NCI-H526 (cell line): ENCODE measurements around the gene RNU5D-1.
A peak's percentile ranks its signal among the peaks of the same experiment; 100 is the strongest.

Experiments used
- DNase-seq, 2 experiments: peaks; one replicate each; lab custom pipeline; 2025; lab: John Stamatoyannopoulos, UW

The RNU5D-1 gene

DNA sequence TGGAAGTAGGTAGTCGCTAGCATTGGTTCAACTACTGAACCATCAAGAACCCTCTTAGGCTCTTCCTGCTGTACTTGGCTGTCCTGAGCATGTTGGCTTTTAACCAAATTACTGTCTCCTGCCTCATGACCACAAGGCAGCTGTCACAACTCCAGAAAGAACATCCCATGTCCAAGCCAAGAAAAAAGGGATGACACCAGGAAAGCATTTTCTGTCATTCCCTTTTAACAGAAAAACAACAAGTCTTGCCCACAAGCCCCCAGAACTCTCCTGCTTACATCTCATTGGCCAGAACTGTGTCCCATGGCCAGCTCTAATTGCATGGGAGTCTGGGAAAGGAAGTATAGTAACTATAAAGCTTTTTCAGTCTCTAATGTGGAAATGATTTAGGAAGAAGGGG lies 2.4 kb upstream of the RNU5D-1 start:
- peak in 1 of 2 experiments; percentile 20 for DNase-seq

DNA sequence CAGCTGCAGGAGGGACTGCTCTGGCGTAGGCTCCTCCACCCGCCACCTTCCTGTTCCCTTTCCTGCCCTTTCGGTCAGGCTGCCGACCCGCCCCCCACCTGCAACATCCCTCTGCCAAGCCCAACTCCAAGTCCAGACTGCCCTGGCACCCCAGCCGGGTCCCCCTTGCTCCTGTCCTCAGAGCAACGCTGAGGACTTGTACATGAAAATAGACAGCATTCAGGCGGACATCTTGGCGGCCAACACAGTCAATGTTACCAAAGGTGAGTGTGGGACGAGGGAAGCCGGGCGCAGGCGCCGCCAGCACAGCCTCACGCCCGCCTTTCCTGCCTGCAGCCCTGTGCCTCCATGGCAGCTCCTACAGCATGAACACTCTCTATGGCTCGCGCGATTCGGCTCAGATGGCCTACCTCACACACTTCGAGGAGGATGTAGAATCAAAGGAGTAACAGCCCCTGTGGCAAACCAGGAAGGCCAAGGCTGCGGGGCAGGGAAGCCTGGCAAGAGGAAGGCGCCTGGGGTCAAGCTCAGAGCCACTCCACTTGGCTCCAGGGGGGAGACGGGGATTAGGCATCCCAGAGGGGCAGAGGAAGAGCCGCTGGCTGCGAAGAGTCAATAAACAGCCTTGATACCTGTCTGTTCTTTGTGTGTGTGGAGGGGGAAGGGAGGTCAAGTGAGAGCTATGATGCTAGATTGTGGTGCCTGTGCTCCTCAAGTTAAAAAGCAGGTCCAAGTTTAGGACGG lies 5.8 kb downstream of the RNU5D-1 start:
- DNase-seq, result no peak

DNA sequence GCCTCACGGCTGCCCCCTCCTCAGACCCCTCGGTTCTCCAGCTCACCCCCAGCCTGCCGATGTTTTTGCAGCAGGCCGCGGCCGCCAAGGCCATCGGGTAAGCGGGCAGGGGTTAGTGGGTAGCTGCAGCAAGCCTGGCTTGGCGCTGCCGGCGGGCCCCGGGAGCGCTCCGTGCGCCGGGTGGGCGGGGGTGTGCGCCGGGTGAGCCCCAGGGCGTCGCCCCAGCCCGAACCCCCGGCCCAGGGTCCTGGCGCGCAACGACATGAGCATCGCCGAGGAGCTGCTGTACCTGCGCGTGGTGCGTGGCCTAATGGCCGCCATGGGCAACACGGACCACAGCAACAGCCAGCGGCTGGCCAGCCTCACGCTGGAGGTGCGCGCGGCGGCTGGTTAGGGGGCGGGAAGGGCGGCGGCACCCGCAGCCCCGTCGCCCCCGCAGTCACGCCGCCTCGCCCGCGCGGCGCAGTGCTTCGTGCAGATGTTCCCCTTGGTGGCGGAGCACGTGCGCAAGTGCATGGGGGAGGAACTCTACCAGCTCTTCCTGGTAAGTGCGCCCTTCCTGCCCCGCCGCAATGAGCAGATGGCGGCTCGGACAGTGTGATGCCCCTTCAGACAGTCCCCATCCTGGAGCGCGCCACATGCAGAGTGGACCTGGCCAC lies 6.5 kb downstream of the RNU5D-1 start:
- no peak for DNase-seq

DNA sequence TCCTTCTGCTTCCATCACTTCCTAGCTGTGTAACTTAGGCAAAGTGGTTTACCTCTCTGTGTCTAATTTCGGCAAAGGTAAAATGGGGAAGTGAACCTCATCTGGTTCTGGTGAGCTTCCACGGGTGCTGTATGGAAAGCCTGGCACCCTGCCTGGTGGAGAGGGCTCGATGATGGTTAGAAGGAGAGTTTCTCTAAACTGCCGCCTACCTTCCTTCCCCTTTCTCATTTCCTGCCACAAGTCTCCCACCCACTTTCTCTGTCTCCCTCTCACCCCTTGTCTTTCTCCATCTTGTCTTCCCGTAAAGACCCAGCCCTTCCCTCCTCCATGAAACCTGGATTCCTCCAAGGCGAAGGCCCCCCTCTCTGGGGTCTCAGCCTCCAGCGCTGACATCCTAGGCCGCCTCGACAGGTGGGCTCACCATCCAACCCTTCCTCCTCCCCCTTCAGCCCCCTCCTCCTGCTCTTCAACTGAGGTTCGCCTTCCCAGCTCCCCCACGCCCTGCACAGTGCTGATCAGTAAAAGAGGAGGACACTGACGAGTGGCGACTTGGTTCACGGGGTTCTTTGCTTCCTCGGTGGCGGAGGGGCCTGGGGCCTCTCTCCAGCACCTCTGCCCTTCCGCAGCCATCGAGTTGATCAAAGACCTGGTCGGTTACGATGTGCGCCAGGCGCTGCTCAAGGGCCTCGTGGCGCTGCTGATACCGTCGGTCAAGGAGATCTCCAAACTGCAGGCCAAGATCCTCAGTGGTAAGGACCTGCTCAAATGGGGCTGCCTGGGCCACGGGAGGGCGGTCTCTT lies 7.3 kb downstream of the RNU5D-1 start:
- no peak for DNase-seq

DNA sequence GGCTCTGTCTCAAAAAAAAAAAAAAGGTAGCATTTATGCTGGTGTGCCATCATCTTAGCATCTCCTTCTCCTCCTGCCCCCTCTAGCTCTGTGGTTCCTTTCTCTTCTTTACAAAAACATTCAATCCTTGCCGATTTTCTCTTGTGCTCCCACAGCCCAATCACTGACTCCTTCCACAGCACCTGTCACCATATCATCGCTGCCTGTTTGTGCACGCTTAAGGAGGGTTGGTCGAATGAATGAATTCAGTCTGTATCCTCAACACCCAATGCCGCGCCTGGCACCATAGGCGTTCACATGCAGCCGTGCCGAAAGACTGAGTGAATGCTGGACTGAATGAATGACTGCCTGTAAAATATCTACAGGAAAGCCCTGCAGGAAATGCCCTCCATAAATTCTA lies 7.9 kb downstream of the RNU5D-1 start:
- no peak for DNase-seq

DNA sequence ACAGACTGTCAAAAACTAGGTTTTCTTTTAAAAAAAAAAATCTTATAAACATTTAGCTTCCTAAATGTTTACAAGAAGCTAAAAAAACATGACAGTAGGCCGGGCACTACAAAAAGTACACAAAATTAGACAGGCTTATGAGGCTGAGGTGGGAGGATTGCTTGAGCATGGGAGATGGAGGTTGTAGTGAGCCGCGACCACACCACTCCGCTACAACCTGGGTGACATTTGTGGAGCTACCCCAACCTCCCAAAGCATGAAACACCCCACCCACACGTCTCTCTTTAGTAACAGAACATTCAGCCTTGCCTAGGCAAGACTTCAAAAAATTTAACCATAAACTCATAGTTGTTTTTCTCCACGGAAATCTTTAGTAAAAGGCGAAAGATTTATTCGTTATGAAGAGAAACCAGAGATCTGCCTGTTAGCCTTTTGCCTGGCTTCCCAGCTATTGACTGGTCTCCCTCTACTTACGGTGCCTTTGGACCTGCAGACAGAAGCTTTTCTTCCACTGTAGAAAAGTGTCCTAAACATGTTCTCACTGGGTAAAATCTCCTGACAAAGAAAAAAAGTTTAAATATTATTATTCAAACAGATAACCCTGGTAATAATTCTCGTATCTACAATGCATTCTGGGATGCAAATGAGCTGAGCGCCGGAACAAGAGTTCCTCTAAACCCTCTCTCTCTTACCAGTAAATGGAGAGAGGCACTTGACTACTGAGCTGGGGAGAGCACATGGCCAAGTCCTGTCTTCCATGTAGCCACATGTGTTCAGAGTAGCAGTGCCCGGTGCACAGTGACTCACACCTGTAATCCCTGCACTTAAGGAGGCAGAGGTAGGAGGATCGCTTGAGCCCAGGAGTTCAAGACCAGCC lies 9.2 kb downstream of the RNU5D-1 start:
- DNase-seq, result peak; percentile 99 to 100

DNA sequence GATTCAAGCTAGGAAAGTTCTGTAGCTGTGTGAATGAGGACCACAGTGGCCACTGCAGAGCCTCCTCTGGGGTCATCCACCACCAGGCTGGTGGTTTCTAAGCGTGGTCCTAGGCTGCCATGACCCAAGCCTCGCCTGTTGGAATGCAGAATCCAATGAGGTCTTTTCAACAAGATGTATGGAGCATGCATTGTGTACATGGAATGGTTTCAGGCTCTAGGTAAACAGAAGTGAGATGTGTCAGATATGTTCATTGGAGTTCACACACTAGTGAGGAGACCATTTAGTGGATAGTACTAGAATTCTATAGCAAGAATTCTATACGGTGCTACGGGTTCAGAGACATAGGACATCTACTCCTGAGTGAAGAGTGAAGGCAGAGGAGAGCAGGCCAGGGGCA lies 10.7 kb downstream of the RNU5D-1 start:
- peak in 1 of 2 experiments; percentile 58 for DNase-seq

DNA sequence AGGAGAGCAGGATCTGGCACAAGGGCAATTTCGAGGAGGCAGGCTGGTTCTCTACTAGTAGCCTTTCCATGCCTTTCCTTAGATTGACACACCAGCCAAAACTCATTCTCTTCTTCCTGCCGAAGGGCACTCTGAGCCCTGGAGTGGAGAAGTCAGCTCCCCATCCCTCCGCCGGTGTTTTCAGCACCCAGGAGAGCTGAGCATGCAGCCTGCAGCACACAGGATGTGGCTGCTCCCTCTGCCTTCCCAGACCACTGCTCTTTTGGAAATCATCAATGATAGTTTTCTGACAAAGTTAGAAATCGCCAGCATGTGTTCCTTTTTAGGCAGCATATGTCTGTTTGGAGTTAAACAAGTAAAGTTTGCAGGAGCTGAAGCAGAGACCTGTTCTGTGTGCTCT lies 11.7 kb downstream of the RNU5D-1 start:
- no peak for DNase-seq

DNA sequence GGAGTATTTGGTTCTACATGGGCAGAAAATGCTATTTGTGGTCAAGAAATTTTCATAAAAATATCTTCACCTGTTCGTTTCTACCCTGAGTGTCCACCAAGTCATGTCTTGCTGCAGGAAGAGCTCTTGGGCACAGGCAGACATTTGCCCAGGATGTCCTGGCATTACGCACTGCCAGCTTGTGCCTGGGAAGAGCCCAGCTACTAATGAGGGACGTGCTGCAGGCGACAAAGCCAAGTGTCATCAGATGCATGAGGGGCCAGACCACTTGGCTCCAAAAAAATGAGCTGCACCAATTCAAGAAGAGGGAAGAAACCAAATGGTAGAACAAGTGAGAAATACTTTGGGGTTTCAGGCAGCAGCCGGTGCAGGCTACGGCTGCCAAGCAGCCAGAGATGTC lies 12.9 kb downstream of the RNU5D-1 start:
- DNase-seq, result no peak

DNA sequence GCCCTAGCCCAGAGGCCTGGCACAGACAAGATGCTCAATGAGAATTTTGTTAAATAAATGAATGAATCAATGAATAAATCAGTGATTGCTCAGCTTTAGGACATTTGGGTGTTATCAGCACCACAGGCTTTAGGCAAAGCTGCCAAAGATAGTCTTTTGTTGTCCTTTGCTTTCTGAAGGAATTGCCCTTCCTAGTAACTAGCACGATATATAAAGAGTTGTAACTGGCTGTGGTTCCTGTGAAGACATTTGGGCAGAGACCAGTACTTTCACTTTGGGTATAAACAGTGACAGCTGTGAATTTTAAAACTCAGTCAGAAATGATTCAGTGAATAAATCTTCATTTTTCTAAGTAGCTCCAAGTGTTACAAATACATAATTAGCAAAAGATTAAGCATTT lies 13.3 kb downstream of the RNU5D-1 start:
- no peak for DNase-seq

DNA sequence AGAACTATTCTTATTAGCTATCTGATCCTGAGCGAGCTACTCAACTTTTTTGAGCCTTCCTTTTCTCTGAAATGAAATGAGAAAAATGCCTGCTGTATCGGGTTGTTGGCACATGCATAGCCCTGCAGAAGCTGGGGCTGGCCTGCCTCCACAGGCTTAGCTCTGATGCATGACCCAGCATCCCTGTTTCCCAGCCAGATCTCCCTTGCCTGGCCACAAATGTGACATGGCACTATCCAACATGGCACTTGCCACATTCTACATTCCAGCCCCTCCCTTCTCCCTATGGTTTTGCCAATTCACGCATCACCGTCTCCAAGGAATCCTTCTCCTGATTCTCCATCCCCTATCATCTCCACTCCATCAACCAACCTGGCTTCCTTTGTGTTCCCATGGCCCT lies 13.8 kb downstream of the RNU5D-1 start:
- no peak for DNase-seq

DNA sequence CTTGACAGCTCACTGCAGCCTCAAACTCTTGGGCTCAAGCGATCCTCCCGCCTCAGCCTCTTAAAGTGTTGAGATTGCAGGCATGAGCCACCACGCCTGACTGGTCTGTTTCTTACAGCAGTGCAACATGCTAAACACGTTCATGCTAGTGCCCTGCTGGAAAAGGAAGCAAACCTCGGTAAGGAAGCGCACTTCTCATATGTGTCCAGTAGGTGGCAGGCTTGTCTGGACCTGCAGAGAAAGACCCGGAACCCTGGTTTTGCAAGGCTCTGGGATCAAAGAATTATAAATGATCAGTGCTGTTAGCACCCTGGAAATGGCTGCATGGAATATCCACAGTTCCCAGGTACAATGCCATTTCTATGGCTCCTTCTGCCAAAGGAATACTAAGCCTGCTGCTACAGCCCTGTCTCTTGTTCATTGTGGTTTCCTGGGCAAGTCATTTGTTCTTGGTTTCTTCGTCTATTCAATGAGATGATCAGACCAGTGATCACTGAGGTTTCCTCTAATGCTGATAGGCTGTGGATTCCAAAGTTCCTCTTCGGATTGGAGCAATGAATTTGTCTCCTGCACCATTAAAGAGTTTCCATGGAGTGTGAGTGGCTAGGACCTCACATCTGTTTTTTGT lies 15.9 kb downstream of the RNU5D-1 start:
- peak; percentile 85 to 94 for DNase-seq

DNA sequence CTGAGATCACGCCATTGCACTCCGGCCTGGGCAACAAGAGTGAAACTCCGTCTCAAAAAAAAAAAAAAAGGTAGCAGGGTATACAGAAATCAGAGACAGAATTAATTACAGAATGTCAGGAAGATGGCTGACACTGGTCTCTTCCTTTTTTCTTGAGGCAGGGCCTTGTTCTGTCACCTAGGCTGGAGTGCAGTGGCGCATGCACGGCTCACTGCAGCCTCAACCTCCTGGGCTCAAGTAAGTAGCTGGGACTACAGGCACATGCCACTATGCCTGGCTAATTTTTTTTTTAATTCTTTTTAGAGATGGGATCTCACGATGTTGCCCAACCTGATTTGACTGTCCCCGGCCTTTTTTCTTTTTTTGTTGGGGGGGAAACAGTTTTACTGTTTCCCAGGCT lies 16.4 kb downstream of the RNU5D-1 start:
- DNase-seq, result no peak

DNA sequence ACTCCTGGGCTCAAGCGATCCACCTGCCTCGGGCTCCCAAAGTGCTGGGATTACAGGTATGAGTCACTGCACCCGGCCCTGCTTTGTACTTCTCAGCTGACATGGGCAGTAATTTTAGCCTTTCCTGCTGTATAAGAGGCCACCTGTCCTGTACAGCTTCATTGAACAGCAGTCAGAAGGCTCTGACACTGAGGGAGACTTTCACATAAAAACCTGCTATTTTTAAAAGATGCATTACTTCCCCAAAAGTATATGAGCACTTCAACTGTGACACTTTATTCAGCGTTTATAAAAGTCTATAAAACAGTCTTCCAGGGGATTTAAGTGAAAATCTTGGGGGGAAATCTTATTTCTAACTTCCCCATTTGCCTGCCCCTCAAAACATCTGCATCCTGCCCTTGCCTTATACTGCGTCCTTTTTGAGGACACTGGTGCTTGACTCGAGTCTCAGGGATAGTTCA lies 17.6 kb downstream of the RNU5D-1 start:
- no peak for DNase-seq

DNA sequence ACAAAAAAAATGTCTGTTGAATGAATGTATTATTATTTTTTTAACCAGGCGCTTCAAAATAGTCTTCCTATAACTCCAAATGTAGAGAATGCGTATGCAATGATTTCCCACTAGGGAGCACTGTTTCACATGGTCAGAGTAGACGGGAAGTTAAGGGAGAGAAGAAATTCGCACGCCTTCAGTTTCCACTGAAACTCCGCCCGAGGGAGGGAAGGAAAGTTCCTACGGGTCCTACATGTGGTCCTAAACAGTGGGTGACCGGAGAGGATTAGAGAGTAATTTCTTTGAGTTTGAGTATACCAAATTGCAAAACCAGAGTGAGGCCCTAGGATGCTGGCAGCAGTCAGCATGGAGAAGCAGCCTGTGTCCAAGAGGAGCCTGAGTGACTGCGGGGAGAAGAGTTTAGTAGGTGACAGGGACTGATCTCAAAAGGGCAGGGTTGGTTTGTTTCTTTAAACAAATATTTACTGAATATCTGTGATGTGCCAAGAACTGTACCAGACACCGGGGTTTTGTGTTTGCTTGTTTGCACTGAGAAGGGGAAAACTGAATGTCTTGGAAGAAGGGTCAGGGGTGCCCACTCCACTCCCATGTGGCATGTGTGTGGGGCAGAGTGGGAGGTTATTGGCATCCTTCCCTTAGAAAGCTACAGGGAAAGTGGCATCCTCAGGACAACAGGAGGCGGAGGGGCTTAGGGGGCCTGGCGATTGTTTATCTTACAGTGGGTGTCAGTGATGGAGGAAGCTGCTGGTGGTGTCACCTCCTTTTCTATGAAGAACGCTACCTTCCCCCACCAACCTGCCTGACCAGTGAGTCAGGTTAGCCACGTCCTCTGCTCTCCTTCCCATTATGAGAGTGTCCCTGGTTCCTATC lies 22.8 kb downstream of the RNU5D-1 start:
- DNase-seq, result peak; percentile 39 to 73

DNA sequence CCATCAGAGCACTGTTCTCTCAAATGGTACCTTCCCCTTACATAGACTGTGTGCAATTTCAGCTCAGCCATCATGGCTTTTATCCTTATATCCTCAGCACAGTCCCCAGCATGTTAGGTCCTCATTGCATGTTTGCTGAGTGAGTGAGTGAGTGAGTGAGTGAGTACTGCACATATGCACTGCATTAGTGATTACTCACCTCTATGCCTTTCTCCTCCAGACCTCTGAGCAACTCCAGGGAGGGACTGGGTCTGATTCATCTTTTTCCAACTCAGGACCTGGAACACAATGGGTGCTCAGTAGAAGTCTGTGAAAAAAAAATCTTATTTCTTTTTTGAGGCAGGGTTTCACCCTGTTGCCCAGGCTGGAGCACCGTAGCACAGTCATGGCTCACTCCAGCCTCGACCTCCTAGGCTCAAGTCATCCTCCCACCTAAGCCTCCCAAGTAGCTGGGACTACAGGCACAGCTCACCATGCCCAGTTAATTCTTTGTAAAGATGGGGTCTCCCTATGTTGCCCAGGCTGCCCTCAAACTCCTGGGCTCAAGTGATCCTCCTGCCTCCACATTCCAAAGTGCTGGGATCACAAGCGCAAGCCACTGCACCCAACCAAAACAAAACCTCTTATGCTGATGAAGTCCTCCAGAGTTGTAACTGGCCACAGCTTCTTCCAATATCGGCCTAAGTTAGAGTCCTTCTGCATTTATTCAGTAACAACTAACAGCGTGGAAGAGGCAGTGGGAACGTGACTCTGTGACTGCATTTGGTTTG lies 23.7 kb downstream of the RNU5D-1 start:
- no peak for DNase-seq

DNA sequence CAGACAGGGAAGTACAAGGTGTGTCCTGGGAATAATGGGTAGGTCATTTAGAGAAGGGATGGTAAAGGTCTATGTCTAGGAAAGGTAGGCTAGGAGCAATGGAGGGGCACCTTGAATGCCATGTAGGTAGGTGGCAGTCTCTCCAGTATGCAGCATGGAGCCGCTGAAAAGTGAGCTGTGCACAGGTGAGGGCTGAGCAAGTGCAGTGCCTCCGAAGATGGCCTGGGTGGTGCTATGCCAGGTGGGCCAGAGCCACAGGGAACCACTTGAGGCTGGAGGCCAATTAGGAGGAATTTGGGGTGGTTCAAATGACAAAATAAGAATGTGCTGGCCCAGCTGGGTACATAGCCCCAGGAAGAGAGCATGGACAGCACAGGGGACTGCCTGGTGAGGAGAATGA lies 25.0 kb downstream of the RNU5D-1 start:
- DNase-seq, result no peak

DNA sequence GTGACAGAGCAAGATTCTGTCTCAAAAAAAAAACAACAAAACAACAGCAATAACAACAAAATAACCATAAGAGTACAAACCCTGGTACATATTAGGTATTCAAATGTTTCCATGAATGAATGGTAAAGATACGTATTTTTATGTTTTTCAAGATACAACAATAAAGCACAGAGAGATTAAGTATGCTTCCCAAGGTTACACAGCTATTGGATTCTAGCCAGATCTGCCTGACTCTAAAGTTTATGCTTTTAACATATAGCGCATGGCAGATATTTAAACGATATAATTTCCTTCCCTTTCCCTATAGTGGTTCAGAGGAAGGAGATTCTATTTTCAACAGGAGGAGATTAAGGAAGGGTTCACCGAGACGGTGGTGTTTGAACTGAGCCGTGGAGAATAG lies 25.5 kb downstream of the RNU5D-1 start:
- no peak for DNase-seq

DNA sequence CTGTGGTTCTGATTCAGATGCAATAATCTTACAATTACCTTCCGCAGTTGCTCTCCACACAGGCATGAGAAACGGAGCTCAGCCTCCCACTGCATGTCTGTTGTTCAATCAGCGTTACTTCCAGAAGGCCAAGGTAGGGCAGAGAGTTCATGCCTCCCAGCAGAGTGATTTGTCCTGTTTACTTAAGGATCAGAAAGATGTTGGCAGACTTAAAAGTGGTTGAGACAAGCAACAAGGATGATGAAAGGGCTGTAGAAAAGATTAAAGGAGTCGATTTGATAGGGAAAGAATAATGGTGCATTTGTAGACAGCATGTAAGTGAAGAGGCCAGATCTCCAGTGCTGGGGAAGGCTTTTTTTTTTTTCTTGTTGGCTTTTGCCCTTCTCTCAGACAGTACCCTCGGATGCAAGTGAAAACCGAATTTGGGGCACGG lies 29.8 kb downstream of the RNU5D-1 start:
- no peak for DNase-seq

DNA sequence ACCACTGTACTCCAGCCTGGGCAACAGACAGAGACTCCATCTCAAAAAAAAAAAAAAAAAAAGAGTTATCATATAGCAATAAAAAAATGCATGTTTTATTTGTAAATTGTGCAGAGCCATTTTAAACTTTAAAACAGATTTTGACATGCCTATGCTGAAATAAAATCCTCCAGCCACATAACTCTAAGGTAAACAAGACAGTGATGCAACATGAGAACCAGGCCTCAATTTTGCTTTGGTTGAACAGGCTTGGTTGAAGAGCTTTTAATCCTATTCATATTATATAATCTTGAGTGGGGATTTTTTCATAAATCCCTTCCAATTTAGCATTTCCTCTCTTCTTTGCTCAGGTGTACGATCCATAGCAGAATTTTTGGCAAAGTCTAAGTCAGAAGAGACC lies 30.4 kb downstream of the RNU5D-1 start:
- no peak for DNase-seq
